GM19372 (cell line): Measurements from ENCODE around the gene PANK1.

Source experiments
- ATAC-seq: cut with Tn5 transposase; IDR thresholded peaks from one replicate; pipeline ENCODE4 v1.9.1; 2021; ENCODE audit warnings: mild to moderate bottlenecking, low read depth, moderate library complexity; ENCODE audit not compliant: unreplicated experiment

PANK1 gene

DNA sequence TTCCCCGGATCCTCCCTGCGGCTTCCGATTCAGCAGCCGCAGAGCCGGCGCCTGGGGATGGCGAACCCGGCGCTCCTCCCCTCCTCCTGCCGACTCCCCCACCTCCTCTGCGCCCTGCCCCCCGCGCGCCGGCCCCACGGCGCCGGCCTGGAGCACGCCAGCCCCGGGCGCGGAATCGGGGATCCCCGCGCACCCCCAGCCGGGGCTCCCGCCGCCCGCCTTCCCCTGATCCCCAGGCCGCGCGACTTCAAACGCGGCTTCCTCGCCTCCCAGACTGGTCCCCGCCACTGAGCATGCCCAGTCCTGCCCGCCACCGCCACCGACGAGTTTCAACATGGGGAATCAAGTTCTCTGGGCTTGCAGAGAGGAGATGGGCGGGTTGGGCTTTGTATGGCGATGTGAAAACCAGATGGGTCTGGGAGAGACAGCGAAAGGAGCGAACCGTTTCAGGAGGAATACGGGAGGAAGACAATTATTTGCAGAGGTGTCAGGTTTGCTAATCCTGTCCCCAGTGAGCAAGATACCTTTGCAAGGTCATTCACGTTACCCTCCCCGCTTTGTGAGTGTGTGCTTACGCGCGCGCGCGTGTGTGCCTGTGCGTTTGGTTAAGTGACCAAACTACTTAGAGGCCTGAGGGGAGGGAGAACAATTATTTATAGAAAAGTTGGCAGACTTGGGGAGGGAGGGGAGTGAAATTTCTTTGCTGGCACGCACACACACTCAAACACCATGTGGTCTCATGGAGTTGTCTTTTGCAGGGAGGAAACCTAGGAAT, at the start of gene PANK1:
TSS of gene PANK1 (minus strand) at position 276 of the 775 bp plus-strand sequence. CDS start 351 bp downstream, outside the sequence.
- ATAC-seq, result peak; percentile 36

DNA sequence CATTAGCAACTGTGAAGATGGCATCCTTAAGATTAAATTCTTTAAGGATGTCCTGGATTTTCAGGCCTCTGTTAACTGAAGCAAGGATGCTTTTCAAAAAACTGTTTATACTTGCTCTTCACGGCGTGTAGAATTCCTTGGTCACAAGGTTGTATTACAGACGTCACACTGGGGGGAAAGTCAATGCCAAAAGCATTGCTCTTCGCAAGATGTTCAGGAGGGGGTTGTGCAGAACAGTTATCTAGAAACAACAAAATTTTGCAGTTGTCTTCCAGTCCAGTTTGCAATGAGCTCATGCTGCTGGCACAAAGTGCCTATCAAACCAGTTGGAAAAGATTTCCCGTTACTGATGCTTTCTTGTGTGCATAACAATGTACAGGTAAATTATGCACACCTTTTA, 48.1 kb upstream of the PANK1 start:
- no peak for ATAC-seq

DNA sequence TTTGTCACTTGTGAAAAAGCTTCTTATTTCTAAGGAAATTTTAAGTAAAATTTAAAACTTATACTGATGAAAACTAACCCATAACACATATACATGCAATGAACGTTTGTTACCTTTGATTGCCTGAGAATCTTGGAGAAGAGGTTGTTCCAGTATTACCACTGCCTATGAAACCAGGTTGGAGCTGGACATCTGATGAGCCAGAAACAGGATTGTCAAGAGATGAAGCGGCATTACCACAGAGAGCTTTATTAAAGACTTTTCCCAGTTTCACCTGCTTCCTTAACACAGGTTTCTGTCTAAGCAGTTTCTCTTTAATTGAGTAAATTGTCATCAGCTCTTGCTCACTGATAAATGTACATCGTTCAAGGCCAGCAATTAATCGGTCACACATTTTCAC, 47.4 kb upstream of the PANK1 start:
- ATAC-seq, result no peak

DNA sequence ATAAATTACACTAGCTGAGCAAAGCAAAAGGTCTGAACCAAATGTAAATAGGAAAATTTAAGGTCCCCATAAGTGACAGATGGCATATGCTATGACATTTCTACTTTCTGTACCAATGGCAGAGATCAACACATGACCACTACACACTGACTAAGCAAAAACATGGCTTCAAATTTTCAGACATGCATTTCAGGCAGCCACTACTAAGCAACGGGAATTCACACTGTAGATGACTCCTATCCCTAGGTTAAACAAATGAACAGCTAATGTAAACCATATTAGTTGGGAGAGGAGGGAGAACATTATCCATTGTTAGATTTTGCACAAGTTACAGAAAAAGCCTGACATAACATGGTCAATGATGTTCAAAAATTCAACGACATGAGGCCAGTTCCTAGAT, 45.0 kb upstream of the PANK1 start:
- no peak for ATAC-seq

DNA sequence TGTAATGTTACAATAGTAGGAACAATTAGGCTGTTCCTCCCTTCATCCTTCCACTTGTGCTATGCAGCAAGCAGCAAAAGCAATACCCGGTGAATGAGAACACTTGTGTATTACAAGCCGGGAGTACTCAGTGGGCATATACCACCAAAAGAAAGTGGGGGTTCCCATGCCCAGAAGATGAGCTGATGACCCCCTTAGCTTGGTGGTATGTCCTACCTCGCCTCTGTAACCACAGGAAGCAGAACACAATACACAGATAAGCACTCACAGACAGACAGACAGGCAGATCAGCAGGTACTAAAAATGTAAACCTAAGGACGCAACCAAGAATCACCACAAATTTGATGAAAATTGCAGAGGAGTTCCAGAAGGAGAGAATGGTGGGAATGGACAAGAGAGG, 40.9 kb upstream of the PANK1 start:
- no peak for ATAC-seq

DNA sequence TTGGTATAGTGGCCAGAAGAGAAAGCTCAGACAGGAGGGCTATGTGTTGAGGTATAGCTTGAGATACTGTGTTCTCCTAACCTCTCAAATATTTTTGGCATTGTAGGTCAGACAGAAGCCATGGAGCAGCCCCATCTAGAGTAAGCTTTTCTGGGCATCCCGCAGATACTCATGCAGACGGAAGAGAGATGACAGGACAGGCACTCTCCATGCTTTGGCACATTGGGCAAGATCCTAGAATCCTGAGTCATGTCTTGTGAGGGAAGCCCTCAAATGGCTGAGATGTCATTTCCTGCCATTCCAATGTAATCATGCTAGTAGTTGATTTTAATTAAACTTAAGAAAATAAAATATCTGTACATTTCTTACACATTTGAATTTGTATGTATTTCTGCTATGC, 39.6 kb upstream of the PANK1 start:
- no peak for ATAC-seq

DNA sequence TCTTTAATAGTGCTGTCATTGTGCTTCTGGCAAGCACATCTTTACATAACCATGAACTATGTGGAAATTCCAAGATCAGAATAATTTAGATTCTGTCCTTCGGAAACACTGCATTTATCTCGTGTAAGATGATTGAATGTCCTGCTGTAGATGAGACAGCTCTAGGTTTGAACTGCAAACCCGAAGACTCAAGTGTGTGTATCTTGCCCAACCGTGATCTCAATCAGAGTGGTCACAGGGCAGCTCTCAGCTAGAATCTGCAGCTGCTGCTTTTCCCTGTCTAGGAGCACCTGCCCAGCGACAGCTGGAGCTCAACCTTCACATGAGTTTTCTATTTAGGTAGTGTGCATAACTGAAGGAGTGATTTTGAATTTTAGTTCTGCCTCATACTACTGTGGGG, 38.8 kb upstream of the PANK1 start:
- ATAC-seq, result no peak

DNA sequence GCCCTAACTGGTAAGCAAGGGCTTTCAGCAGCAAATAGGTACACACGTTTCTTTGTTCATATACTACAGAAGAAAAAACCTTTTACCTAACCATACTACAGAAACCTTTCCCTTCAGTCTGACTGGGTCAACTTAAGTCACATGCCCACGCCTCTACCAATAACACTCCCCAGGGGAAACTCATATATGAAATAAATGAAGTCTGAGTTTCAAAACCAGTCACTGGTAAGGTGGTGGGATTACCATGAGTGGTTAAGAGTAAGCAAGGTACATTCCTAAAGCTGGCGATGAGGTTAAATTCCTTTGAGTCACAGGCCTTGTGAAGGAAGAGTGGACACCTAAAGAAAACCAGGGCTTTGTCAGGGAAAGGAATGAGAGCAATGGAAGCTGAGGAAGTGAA, 34.9 kb upstream of the PANK1 start:
- no peak for ATAC-seq

DNA sequence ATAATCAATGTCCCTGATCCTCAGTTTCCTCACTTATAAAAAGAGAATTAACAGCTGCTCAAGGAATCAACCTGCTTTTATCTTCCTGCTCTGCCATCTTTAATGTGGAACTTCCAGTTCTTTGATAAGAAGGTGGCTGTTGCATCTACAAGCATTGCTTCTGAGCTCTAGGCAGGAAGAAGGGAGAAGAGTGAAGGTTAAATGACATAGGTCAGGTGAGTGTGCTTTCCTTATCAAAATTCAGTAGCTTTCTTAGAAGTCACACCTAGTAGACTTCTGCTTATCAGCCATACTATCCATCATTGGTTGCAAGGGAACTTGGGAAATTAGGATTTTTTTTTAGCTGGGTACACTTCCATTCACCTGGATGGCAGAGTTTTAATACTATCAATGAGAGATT, 32.3 kb upstream of the PANK1 start:
- ATAC-seq, result no peak

DNA sequence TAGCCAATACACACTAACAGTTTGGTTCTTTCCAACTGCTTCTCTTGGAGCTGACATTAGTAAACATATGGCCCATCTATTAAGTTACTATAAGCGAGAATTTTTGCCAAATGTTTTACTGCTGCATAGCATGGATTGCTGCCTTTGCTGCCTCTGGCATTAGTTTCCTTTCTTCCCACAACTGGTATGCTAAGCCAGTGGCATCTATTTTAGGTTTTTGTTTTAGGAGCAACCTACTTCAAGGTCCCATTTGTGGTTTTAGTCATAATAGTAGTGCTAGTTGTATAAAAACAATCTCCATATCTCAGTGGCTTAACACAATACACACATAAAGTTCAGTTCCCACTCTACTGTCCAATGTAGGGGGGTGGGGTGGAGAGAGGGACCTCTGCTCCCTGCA, 25.9 kb upstream of the PANK1 start:
- ATAC-seq, result no peak

DNA sequence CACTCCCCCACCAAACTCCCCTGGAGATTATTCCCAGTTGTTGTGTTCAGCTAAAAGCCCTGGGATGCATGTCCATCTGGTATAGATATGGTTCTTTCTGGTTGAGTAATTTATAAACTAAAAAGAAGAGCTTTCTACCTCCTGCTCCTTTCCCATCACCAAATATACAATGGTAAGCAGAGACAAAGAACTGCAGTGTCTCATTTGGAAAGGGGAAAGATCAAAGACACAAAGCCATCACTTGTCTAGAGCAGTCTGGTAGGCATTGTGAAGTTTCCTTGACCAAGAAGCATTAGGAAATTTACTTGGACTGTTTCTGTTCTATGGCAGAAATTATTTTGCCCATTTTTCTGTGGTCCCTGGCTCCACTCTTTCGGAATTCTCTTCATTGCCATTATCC, 24.9 kb upstream of the PANK1 start:
- no peak for ATAC-seq

DNA sequence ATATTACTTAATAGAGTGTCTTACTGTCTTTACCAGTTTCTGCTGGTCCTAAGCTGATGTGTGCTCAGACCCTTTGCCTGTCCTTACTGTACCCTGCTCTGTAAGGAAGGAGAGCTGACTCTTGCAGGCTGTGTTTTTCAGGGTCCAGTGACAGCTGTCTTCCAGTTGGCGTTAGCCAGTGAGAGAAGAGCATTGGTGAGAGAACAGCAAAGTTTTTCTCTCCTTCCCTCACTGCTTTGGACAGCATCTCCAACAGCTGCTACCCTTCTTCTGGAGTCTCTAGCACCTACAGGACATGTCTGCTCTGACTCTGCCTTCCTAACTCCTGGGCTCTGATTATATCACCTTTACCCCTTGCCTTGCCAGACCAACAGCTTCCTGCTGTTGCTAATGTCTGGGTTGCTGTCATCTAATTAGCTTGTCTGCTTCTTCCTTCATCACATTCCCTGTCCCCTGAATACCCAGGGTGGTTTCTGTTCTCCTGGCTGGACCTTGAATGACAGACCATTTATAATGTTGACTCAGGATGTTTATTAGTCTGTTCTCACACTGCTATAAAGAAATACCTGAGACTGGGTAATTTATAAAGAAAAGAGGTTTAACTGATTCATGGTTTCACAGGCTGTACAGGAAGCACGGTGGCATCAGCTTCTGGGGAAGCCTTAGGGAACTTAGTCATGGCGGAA, 23.5 kb upstream of the PANK1 start:
- ATAC-seq, result no peak

DNA sequence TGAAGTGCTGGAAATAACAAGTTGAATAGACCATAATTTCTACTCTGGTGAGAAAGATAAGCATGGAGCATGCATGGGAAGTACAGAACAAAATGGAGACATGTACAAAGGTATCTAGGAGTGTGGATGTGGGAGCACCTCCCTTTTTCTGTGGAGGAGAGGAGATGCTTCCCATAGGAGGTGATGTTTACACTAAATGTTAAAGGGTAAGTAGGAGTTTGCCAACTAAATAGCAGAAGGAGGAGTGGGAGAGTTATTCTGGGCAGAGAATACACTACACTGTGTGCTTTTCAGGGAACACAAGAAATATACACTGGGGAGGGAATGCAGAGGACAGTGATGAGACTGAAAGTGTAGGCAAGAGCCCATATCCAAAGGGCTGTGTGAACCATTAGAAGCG, 21.1 kb upstream of the PANK1 start:
- no peak for ATAC-seq

DNA sequence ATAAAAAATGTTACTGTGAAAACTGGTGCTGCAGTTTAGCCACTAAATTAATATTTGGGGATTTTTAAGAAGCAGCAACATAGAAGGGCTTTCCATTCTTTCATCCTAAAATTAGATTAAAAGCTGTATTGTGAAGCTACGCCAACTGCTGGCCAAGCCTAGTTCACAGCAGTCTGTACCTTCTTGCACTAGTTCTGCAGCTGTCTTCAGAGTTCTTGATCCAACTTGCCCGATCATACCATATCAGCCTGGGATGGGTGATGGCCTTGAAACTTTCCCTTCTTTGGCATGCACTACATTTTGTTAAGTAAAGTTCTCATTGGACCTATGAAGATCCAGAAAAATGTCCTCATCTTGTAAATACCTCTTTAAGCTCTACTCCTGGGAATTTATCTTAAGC, 20.3 kb upstream of the PANK1 start:
- ATAC-seq, result no peak

DNA sequence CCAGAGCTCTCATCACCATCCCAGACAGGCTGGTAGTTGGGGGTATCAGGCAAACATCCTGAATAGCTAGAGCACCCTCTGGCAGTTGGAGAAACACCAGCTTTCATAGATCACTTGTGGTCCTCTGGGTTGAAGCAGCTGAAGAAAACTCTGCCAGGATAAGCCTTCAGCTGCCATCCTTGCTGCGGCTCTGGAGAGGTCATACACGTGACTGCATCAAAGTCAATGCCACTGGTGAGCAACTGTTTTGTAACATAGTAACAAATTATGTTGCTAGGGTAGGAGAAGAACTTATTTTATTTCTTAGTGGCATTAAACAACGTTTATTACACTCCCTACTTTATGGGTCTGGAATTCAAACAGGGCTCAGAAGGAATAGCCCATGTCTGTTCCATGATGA, 19.2 kb upstream of the PANK1 start:
- ATAC-seq, result no peak

DNA sequence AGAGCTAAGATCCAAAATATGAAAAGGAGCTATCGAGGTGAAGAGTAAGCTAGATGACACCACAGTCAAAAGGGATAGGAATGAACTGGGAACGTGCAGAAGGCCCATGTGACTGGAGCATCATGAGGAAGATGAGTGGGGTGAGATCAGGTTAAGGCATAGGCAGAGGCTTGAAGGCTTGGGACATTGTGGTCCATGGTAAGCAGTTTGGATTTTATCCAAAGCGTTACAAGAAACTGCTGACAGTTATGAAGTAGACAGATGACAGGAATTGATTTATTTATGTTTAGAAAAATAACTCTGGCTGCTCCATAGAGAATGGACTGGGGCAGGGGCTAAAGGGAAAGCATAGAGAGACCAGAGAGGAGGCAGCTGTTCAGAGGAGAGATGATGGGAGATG, 18.1 kb upstream of the PANK1 start:
- no peak for ATAC-seq

DNA sequence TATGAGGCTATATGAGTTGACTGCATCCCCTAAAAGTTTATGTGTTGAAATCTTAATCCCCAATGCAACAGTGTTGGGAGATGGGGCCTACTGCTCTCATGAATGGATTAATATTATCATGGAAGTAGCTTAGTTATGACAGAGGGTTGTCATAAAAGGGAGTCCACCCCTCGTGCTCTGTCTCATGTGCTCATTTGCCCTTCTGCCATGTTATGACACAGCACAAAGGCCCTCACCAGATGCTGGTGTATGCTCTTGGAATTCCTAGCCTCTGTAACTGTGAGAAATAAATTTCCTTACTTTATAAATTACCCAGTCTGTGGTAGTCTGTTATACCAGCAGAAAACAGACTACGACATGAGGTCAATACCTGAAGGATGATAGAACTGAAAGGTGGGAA, 17.6 kb upstream of the PANK1 start:
- ATAC-seq, result no peak

DNA sequence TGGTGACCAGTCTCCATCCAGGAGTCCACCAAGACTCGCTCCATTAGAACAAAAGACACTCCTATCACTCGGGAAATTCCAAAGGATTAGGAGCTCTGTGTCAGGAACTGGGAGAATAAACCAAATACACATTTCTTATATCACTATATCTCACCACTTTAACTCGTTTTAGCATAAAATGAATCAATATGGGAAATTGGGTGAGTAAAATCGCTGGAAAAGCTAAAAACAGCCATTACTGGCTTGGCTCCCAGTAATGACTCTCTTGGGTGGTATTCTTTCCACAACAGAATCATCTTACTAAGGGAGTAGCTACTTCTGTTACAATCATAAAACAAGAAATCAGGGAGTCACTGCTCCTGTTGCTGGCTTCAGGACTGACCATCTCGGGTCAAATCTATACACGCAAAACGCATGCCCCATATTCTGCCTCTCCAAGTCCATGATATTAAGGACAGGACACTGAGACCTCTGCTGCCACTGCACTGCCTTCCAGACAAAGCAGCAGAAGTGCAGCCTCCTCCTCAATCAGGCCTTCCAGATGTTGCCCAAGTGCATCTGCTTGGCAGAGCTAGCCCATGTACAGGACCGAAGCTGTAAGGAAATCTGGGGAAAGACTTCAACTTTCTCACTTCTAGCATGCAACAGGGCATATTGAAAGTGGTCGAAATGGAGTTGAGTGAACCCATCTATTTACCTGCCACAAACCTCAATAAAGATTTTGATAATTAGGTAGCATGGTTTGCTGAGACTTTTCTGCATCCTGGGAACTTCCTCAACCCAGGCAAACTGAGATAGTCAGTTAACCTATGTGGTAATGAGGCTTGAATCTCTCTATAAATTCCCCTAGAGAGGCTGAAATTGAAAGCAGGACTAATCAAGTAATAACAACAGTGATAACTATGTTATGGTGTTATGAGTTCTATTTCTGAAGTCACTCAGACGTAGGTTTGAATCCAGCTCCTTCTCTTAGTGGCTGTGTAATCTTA, 14.4 kb upstream of the PANK1 start:
- no peak for ATAC-seq

DNA sequence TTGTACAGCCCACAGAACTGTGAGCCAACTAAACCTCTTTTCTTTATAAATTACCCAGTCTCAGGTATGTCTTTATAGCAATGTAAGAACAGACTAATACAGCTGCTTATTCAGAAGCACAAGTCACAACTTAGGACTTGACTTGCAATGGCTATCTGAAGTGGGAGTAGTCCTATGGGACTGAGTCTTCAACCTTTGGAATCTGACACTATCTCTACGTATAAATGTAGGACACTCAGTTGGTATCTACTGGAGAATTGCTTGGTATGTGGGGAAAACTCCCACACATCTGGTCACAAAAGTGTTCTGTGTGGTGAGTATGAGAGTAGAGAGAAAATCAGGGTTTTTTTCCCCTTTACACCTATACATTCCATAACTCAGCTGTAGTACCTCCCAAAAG, 12.3 kb upstream of the PANK1 start:
- no peak for ATAC-seq

DNA sequence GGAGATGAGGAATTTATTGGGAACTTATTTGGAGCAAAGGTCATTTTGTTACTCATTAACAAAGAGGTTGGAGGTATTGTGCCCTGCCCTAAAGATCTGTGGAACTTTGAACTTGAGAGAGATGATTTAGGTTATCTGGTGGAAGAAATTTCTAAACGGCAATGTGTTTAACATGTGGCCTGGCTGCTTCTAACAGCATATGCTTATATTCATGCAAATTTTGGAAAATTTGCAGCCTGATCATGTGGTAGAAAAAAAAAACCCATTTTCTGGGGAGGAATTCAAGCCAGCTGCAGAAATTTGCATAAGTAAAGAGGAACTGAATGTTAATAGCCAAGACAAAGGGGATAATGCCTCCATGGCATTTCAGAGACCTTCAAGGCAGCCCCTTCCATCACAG, 10.7 kb upstream of the PANK1 start:
- ATAC-seq, result no peak

DNA sequence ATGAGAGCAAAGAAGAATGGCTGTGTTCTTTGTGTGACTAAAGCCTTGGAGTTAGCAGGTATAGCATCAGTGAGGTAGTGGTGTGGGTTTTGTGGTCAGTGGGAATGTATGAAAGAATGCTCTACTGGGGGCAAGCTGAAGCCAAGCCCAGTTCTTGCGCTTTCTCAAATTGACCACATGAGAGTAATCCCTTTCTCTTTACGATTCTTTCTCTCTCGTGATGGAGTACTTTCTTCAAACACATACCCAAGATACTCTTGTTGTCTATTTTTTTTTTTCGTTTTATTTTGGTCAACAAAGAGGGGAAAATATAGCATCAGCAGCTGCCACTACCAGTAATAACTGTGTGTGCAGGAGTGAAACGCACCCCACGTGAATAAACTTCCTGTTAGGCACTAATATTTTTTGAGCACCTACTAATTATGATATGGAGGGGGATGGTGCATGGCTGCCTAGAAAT, 8.4 kb upstream of the PANK1 start:
- ATAC-seq, result peak; percentile 51
